Thoracic aorta (tissue), 2 donors: ENCODE results near the gene BPIFA3. TPM values are rescaled to one million over a fixed set of nuclear protein-coding genes. Genes with fewer than 3 reads are reported as not detected.

ENCODE experiments used
- ATAC-seq: fragments of 150-250 bp; one replicate; pipeline ENCODE4 v1.8.0; 2017; ENCODE audit warnings: low read depth; ENCODE audit not compliant: insufficient number of reproducible peaks, low FRiP score
- DNase-seq: peaks from one replicate; pipeline ENCODE4 v3.0.0-alpha.2; 2020; ENCODE audit warnings: low spot score
- H3K27ac ChIP-seq, 2 donors: fragments of 200-600 bp; sonication (generic); 1 replicate in 1 of 2; 2 replicates in 1 of 2; pipeline ENCODE4 v1.5.1; 2016; ENCODE audit warnings: mild to moderate bottlenecking in 2 of 2, moderate library complexity in 2 of 2
- H3K27me3 ChIP-seq: fragments of 200-600 bp; sonication (generic); replicated peaks from 2 replicates; pipeline ENCODE4 v1.6.0; 2016; ENCODE audit warnings: mild to moderate bottlenecking; ENCODE audit not compliant: insufficient read depth
- H3K36me3 ChIP-seq: fragments of 200-600 bp; sonication (generic); one replicate; pipeline ENCODE4 v1.5.1; 2016
- H3K4me1 ChIP-seq, 2 donors: fragments of 200-600 bp; sonication (generic); 1 replicate in 1 of 2; 2 replicates in 1 of 2; pipeline versions ENCODE4 v1.5.1 to v1.6.0; 2016; ENCODE audit warnings: low read depth in 2 of 2, mild to moderate bottlenecking in 1 of 2; ENCODE audit not compliant: control insufficient read depth in 1 of 2
- H3K4me3 ChIP-seq: fragments of 200-600 bp; sonication (generic); 2 replicates; pipeline ENCODE4 v1.5.1; 2016; ENCODE audit warnings: mild to moderate bottlenecking
- H3K9me3 ChIP-seq: fragments of 200-600 bp; sonication (generic); 2 replicates; pipeline ENCODE4 v1.5.1; 2016
- total RNA-seq, 2 donors: library from RNA; depleted of rRNA; stranded (reverse); fragments of >200 nt; gene quantifications; one replicate each; pipeline versions ENCODE4 v1.1.0 to v1.2.3, GENCODE V29; 2016
- TF ChIP-seq, protein P1 (sequence below): fragments of 200-600 bp; sonication (generic); IDR thresholded peaks from one replicate; pipeline ENCODE4 v1.5.1; 2019; ENCODE audit warnings: antibody characterized with exemption

Gene BPIFA3
- total RNA-seq, 2 donors from 2014 or later = not detected

DNA sequence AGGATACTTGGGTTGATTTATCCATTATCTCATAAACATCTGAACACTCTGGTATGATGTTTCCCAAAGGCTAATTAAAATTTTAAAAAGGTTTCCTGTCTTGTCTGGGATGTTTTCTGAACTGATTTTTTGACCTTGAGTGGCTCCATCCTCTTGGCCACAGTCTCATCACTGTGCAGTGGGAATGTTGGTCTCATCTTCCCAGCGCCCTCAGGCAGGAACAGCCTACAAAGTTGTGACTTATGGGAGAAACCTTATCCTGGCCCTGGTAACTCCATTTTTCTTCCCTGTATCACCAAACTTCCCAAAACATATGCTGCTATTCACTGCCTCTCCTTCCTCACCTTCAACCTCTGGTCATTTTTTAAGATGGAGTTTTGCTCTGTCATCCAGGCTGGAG, 6.8 kb upstream of the BPIFA3 start:
- no peak for DNase-seq
- Histone ChIP-seq H3K4me1 (no peaks in the 10 kb centered on the region), H3K27me3 (no peaks in the 10 kb centered on the region), H3K27ac (no peak overlapping the region), H3K9me3 (no peaks in the 10 kb centered on the region), H3K36me3 (no peaks in the 10 kb centered on the region), H3K4me3 (no peak overlapping the region)
- ATAC-seq = no peak
- TF ChIP-seq, protein P1, sequence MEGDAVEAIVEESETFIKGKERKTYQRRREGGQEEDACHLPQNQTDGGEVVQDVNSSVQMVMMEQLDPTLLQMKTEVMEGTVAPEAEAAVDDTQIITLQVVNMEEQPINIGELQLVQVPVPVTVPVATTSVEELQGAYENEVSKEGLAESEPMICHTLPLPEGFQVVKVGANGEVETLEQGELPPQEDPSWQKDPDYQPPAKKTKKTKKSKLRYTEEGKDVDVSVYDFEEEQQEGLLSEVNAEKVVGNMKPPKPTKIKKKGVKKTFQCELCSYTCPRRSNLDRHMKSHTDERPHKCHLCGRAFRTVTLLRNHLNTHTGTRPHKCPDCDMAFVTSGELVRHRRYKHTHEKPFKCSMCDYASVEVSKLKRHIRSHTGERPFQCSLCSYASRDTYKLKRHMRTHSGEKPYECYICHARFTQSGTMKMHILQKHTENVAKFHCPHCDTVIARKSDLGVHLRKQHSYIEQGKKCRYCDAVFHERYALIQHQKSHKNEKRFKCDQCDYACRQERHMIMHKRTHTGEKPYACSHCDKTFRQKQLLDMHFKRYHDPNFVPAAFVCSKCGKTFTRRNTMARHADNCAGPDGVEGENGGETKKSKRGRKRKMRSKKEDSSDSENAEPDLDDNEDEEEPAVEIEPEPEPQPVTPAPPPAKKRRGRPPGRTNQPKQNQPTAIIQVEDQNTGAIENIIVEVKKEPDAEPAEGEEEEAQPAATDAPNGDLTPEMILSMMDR = no peak

- H3K9me3 ChIP-seq = no peaks in the 10 kb centered on the region
- no peak overlapping the region for H3K27ac ChIP-seq
- ATAC-seq (no peak), DNase-seq (no peak)
- no peaks in the 10 kb centered on the region for H3K27me3 ChIP-seq
- TF ChIP-seq, protein P1 = no peak
- H3K36me3 ChIP-seq = no peaks in the 10 kb centered on the region
- H3K4me1 ChIP-seq = no peaks in the 10 kb centered on the region
- no peak overlapping the region for H3K4me3 ChIP-seq
These were observed 5.2 kb upstream of the BPIFA3 start for GRCh38 chr20:33211817-33212424.

DNA sequence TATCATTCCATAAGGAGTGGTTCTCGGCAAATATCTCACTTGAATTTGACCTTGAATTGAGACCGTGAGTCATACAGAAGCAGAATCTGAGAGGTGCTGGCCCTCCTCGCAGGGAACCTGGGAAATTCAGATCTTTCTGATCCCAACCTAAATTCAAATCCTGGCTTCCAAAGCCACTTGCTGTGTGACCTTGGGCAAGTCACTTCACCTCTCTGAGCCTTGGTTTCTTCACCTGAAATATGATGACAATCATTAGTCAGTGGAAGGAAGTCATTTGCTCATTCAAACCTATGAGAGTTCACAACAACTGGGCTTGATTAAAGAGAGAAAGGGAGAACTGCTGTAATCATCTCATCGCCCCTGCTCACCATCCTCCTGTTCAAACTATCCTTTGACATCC, 7.2 kb downstream of the BPIFA3 start:
- Histone ChIP-seq H3K27me3 (no peaks in the 10 kb centered on the region), H3K4me3 (no peak overlapping the region), H3K27ac (no peak overlapping the region), H3K36me3 (no peaks in the 10 kb centered on the region), H3K9me3 (no peaks in the 10 kb centered on the region), H3K4me1 (no peaks in the 10 kb centered on the region)
- ATAC-seq = no peak
- TF ChIP-seq, protein P1 = no peak
- DNase-seq = no peak

- no peak overlapping the region for H3K4me3 ChIP-seq
- H3K27me3 ChIP-seq = no peaks in the 10 kb centered on the region
- ATAC-seq (no peak), DNase-seq (no peak)
- no peaks in the 10 kb centered on the region for H3K4me1 ChIP-seq
- no peaks in the 10 kb centered on the region for H3K9me3 ChIP-seq
- H3K36me3 ChIP-seq = no peaks in the 10 kb centered on the region
- no peak overlapping the region for H3K27ac ChIP-seq
- TF ChIP-seq, protein P1 = no peak
These were observed 12.7 kb downstream of the BPIFA3 start for GRCh38 chr20:33229843-33230242.

- DNase-seq (no peak), ATAC-seq (no peak)
- H3K36me3 ChIP-seq = no peaks in the 10 kb centered on the region
- no peaks in the 10 kb centered on the region for H3K4me1 ChIP-seq
- no peaks in the 10 kb centered on the region for H3K27me3 ChIP-seq
- H3K4me3 ChIP-seq = no peak overlapping the region
- H3K9me3 ChIP-seq = no peaks in the 10 kb centered on the region
- H3K27ac ChIP-seq = no peak overlapping the region
- TF ChIP-seq, protein P1 = no peak
These were observed 14.1 kb downstream of the BPIFA3 start for GRCh38 chr20:33231237-33231636.
